ENCODE measurements around the gene NRG3.

Gene NRG3

GRCh38 chr10:82399850-82400249, 524.9 kb downstream of the NRG3 start:
- DNase-seq, result no peak

GRCh38 chr10:82400841-82401240, 525.8 kb downstream of the NRG3 start:
- DNase-seq, result no peak

DNA sequence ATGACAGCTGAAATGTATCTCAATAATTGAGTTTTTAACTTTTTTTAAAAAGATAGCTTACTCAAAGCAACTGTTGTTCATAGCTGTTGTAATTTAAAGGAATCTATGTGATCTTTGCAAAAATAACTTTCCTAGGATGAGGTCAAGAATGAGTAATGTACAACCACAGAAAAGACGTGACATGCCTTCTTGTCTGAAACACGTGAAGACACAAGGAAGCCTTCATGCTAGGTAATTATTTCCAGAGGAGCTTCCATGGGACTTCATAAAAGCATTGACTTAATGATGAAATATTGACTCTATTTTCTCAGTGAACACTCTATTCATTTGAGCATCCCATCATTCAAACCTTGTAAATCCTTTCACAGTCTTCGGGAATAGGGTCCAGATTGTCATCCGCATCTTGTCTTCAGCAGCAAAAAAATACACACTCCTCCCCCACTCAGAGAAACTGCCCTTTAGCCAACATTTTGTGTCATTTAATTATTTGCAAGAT, 528.0 kb downstream of the NRG3 start:
- DNase-seq, result no peak

GRCh38 chr10:82409671-82410070, 534.7 kb downstream of the NRG3 start:
- DNase-seq, result no peak

DNA sequence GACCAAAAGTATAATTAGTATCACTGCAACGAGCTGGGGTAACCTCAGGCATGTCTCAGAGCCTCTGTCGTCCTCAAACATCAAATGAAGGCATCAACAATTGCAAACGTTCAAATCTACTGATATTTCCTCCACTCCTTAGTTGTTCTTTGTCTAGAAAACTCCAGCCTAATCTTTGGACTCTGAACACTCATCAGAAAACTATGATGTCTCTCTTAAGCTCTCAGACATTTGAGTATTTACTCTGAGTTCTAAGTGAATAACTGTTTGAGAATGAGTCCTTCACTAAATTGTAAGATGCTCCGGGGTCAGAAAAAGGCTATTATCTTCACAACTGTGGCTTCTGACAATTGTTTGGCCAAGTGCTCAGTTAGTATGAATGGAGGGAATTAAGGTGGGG, 536.4 kb downstream of the NRG3 start:
- DNase-seq, result no peak

GRCh38 chr10:82420001-82420400, 545.0 kb downstream of the NRG3 start:
- DNase-seq, result no peak

DNA sequence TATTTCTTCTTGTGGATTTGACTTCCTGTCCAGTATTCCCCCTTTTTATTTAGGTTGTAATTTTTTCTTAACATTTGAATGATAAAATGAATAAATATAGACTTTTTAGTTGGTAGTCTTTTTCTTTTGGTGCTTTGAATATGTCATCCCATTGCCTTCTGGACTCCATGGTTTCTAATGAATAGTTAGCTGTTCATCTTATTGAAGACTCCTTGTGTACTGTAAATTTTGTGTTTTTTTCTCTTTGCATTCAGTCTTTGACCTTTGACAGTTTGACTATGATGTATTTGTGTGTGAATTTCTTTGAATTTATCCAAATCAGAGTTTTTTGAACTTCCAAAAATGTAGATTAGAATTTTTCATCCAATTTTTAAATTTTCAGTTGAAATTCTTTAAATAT, 554.3 kb downstream of the NRG3 start:
- no peak for DNase-seq

GRCh38 chr10:82438277-82438676, 563.3 kb downstream of the NRG3 start:
- no peak for DNase-seq

GRCh38 chr10:82440775-82441174, 565.8 kb downstream of the NRG3 start:
- DNase-seq, result no peak

- DNase-seq, result no peak
Observed at GRCh38 chr10:82452046-82452445, 577.1 kb downstream of the NRG3 start.

- no peak for DNase-seq
Observed at GRCh38 chr10:82452676-82453075, 577.7 kb downstream of the NRG3 start.

- DNase-seq, result no peak
Observed at GRCh38 chr10:82453678-82454293, 578.8 kb downstream of the NRG3 start.

DNA sequence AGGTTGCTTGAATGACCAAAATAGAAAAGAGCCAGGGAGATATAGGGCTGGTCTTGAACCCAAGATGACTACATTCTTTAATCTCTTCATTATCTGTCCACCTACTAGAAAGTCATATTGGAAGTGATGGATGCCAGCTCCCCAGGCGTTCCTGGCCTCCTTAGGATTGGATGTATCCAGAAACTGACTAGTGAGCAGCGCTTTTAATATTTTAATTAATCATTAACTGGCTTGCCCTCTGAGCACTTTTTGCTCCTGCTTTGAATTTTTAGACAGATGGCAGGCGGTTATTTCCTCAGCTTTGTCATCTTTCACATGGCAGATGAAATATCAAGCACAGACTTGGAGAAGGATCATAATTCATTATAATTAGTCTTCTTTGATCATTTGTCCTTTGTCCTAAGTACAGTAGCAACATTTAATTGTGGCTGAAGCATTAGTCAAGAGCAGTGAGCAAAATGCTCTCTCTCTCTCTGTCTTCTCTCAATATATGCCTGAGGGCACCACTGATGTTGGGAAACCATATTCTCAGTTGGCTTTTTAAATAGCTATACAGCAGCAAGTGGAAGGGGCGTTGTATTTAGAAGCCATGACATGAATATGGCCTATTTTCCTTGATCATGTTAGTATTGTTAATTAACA, 588.0 kb downstream of the NRG3 start:
- no peak for DNase-seq

- DNase-seq, result no peak
Observed at GRCh38 chr10:82463614-82464013, 588.6 kb downstream of the NRG3 start.

DNA sequence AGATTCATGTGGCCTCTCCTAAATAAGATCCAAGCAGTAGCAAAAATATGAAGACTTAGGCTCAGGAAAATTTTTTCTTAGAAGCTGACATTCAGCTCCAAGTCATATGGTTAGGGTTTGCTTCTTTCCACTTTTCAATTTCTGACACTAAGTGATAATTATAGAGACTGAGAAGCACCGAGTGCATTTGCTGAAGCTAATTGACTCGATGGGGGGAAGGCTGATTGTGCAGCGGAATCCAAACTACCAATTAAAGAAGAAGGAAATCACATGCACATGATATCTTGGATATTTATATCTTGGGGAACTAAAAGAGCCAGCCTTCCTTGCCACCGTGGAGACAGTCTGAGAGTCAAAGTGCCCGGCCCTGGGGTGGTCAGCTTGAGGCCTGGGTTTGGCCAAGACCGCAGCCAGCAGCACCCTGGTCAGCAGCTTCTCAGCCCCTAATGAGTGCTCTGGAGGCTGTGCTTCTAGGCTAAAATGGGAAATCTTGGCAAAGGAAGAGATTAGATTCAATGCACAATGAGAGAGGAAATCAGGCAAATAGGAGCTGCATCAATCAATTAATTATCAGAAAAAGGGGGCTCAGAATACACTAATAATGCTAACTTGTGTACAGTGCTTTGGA, 589.3 kb downstream of the NRG3 start:
- no peak for DNase-seq

- DNase-seq, result no peak
Observed at GRCh38 chr10:82464966-82465365, 590.0 kb downstream of the NRG3 start.

DNA sequence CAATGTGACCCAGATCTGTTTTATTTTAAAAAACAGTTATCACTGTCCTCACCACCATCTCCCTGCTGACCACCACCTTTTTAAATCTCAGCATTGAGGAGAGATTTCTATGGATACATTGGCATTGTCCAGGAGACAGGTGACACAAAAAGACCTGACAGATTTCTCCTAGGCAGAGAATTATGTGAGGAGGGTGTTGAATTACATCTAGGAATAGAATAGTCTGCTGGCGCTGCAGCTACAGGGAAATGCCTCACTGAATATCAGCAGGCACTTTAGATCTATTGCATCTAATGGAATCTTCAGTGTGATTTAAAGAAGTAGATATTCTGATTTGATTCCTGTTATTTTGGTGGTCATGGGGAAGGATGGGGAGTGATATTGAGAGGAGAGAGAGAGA, 593.5 kb downstream of the NRG3 start:
- DNase-seq, result no peak

GRCh38 chr10:82472406-82473335, 597.7 kb downstream of the NRG3 start:
- DNase-seq, result no peak

- DNase-seq, result no peak
Observed at GRCh38 chr10:82477776-82478175, 602.8 kb downstream of the NRG3 start.

DNA sequence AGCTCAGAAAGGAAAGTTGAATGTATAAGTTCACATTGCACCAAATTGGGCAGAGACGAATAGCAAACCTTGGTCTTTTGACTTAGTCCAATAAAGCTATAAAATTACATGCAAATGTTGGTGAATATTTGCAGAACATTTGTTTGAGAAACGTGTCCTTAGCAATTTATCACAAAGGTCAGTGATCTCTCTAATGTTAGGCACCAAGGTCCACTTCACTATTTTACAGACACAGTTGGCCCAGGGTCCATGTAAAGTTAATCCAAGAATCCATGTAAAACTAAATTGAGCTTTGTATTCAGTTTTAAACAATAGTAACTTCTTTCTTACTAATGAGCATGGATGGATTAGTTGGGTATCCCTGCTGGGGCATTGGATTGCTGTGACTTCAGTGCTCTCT, 617.7 kb downstream of the NRG3 start:
- no peak for DNase-seq

DNA sequence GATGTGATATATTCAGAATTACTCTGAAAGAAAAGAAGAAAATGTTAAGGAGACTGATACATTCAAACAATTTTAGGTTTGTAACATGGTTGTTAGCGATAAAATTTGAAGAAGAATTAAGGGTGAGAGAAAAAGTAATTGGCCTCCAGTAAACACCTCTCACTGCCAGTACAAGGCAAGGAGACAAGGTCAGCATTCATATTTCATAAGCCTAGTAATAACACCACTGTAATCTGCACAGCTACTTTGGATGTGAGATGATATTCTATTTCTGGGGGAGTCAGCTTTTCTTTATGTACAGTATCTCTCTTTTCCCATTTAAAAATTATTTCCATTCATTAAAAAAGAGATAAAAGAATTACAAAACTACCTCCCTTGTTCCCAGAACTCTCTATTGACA, 621.1 kb downstream of the NRG3 start:
- no peak for DNase-seq

DNA sequence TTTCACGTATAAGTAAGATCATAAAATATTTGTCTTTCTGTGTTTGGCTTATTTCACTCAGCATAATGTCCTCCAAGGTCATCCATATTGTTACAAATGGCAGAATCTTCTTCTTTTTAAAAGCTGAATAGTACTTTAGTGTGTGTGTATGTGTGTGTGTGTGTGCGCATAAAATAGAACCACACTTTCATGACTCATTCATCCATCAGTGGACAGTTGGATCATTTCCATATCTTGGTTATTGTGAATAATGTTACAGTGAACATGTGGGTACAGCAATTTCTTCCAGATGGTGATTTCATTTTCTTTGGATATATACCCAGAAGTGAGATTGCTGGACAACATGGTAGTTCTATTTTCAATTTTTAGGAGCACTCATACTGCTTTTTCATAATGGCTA, 622.4 kb downstream of the NRG3 start:
- no peak for DNase-seq

DNA sequence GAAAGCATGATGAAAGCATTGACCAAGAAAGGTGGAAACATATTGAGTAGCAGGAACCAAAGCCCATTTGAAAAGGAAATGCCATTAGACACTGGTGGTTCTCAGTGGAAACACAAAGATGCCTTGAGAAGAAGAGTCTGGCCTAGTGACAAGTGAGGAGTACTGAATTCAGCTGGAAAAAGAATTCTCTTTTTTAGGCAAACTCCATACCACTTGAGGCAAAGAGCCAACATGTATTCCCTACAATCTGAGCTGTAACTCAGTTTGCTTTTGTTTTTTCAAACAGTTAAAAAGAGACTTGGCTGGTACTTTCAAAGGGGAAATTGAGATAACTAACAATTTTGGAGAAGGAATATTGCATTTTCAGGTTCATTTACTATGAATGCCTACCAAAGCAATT, 624.0 kb downstream of the NRG3 start:
- DNase-seq, result no peak
